ENCODE data around the gene MRPL17.

Gene MRPL17

DNA sequence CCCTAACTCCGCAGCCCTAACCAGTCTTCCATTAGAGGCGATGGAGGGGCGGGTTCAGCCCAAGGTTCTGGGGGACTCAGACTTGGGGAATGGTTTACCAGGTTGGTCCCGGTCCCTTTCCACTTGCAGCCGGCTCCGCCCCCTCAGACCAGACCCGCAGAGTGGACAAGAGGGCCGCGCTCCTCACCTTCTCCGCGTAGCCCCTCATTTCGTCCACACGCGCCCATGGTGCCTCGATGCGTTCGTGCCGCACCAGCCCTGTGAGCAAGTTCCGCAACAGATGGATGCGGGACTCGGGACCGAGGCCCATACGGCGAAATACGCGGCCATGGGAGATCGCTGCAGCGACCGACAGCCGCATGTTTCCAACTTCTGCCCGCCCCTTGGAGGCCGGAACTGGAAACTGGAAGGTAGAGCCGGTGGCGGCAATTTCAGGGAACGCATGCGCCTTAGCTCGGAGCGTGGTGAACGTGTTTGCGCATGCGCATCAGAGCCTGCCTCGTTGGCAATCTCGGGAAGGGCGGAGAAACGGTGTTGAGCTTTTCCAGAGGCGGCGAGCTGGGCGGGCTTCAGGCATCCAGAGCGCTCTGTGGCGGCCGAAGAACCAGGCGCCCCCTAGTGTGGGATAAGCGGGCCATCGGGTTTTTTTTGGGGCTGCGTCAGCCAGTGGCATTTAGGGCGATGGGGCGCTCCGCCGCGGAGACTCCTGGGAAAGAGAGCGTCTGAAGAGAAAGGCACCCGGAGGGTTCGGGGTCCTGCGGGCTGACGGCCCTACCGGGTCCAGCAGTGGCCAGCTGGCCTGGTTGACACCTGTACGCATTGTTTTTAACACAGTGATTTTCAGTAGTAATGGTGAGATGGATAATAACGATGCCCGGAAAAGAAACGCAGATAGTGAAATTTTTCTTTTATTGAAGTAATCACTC is at the start of gene MRPL17:
TSS of gene MRPL17 (minus strand) at position 405 of the 926 bp plus-strand sequence. CDS start at position 361, 44 bp downstream.
- TF ChIP-seq, protein P1, sequence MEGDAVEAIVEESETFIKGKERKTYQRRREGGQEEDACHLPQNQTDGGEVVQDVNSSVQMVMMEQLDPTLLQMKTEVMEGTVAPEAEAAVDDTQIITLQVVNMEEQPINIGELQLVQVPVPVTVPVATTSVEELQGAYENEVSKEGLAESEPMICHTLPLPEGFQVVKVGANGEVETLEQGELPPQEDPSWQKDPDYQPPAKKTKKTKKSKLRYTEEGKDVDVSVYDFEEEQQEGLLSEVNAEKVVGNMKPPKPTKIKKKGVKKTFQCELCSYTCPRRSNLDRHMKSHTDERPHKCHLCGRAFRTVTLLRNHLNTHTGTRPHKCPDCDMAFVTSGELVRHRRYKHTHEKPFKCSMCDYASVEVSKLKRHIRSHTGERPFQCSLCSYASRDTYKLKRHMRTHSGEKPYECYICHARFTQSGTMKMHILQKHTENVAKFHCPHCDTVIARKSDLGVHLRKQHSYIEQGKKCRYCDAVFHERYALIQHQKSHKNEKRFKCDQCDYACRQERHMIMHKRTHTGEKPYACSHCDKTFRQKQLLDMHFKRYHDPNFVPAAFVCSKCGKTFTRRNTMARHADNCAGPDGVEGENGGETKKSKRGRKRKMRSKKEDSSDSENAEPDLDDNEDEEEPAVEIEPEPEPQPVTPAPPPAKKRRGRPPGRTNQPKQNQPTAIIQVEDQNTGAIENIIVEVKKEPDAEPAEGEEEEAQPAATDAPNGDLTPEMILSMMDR (IDR thresholded peaks at IDR 0.05; ENCODE audit: insufficient read depth, low read depth, low read length, missing control alignments), result peak; percentile 80
- peak within 1 kb of the TSS; percentile 96 for H3K4me3 ChIP-seq (ENCODE audit: low read depth, low read length)
- peak; percentile 100 for DNase-seq (ENCODE audit: low read depth)

DNA sequence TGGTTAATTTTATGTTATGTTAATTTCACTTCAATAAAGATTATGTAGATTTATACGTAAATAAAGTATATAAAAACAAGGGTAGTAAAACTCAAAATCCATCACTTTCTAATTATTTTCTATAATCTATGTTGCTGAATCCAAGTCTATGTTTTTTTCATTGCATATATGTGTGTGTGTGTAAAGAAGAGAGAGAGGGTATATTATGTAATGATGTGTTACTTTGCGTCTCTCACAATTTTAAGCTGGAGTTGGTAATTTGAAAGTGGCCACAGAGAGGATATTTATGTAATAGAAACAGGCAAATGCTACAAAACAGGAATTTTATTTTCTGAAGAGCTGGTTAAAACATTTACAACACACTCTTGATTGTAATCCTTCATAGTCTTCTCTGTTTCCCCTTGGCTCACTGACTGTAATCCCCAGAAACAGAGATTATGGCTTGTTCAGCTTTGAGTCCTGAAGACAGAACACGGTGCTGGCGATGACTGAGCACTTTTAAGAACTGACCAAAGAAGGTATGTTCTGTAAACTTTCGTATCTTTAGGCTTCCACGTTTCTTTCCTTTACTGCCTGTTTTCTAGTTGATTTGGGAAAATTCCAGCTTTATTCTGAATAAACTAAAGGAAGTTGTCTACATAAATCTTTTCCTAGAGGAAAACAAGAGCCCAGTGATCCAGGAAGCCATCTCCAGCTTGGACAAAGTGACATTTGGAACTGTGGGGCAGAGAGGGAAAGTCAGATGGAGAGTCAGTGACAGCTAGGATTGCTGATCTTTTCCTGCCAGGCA is 45.0 kb upstream of the MRPL17 start:
- DNase-seq (ENCODE audit: low read depth), result no peak
- no peak overlapping the region for H3K4me3 ChIP-seq (ENCODE audit: low read depth, low read length)
- TF ChIP-seq, protein P1 (IDR thresholded peaks at IDR 0.05; ENCODE audit: insufficient read depth, low read depth, low read length, missing control alignments), result no peak

DNA sequence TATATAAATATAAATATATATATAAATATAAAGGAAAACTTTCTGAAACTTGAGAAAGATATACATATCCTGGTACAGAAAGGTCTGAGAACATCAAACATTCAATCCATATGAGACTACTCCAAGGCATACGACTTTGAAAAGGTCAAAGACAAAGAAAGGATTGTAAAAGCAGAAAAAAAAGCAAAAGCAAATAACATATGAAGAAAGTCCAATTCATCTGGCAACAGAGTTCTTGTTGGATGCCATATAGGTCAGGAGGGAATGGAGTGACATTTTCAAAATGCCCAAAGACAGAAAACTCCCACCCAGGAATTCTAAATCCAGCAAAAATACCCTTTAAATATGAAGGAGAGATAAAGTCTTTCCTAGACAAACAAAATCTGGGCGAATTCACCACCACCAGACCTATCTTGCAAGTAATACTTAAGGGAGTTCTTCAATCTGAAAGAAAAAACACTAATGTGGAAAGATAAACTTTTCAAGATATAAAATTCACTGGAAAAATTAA is 42.3 kb upstream of the MRPL17 start:
- TF ChIP-seq, protein P1 (IDR thresholded peaks at IDR 0.05; ENCODE audit: insufficient read depth, low read depth, low read length, missing control alignments), result no peak

DNA sequence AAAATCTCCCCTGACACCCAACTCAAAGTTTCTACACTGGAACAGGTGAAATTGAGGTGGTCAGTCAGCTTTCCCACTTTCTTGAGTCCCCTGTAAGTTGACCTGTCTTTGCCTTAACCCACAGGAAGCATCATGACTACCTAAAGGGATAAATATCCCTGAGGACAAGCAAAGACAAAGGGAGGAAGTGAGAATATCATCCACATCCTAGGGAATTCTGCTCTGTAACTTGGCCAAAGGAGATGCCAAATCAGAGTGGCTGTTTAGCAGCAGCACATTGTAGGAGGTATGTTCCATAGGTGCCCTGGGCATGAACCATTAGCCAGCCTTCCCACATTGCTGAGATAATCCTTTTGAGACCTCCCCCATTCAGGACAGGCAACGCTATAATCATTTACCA is 40.9 kb upstream of the MRPL17 start:
- no peak overlapping the region for H3K4me3 ChIP-seq (ENCODE audit: low read depth, low read length)
- TF ChIP-seq, protein P1 (IDR thresholded peaks at IDR 0.05; ENCODE audit: insufficient read depth, low read depth, low read length, missing control alignments), result no peak
- no peak for DNase-seq (ENCODE audit: low read depth)

More for the DNA sequence above, 42.3 kb upstream of the MRPL17 start:
- no peak for DNase-seq (ENCODE audit: low read depth)
- H3K4me3 ChIP-seq (ENCODE audit: low read depth, low read length), result no peak overlapping the region

DNA sequence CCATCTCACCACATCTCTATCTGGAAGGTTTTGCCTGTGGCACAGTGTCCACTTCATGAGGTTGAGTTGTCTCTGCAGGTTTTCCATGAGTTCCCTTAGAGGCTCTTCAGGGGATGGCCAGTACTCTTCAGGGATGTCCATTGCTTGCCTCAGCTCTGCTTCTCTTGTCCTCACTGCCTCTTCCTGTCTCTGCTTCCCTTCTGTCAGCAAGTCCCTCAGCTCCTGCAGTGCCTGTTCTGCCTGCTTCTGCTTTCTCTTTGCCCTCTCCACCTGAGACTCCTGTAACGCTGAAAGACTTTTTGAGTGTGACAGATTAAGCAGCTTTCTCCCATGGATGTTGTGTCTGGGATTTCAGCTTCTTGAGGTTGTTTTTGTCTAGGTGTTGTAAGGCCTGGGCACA is 38.2 kb upstream of the MRPL17 start:
- no peak overlapping the region for H3K4me3 ChIP-seq (ENCODE audit: low read depth, low read length)
- TF ChIP-seq, protein P1 (IDR thresholded peaks at IDR 0.05; ENCODE audit: insufficient read depth, low read depth, low read length, missing control alignments), result no peak
- DNase-seq (ENCODE audit: low read depth), result no peak

DNA sequence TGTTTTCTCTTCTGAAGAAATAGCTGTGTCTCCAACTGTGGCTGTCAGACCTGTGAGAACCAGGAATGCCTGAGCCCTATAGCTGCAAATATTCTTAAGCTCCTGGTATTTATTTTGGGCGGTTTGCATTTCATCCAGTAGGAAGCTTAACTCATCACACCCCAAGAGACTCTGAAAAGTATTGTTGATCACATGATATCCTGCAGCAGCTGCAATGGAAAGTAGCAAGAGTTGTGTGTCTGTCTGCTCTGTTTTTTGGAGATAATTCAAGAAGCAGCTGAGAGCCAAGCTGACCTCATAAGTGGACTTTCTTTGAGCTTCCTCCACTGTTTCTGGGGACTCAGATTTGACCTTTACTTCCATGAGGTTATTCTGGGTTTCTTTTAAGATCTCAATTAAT is 36.4 kb upstream of the MRPL17 start:
- TF ChIP-seq, protein P1 (IDR thresholded peaks at IDR 0.05; ENCODE audit: insufficient read depth, low read depth, low read length, missing control alignments), result no peak
- no peak overlapping the region for H3K4me3 ChIP-seq (ENCODE audit: low read depth, low read length)
- DNase-seq (ENCODE audit: low read depth), result no peak
